HepG2 (cell line): ENCODE results near the gene MIEF1. TPM values are rescaled to one million over a fixed set of nuclear protein-coding genes. Genes with fewer than 3 reads are reported as not detected.
A peak's percentile ranks its signal among the peaks of the same experiment; 100 is the strongest.

Experiments
- ATAC-seq: fragments of 200-7000 bp; cut with Tn5 transposase; 3 replicates; pipeline ENCODE4 v1.9.1; 2020; ENCODE audit warnings: mild to moderate bottlenecking, moderate library complexity
- BruUV-seq: library from RNA; stranded (reverse); fragments of 400-500 nt; replicated peaks from 2 replicates; lab custom pipeline; 2021; lab: Mats Ljungman, UMichigan
- CTCF ChIA-PET: fragments of 300-600 bp; formaldehyde crosslinking; extraction: SDS; loops from one replicate; lab custom pipeline; 2021; ENCODE audit warnings: low total read pairs, inconsistent platforms, low intra/inter-chr PET ratio; lab: Yijun Ruan, JAX
- POLR2A ChIA-PET: fragments of 350-600 bp; sonication (Branson Sonifier 250); formaldehyde crosslinking; loops from one replicate; lab custom pipeline; 2020; ENCODE audit warnings: antibody characterized with exemption, inconsistent platforms; lab: Yijun Ruan, JAX
- DNase-seq: peaks from one replicate; pipeline ENCODE4 v3.0.0-alpha.2; 2015; ENCODE audit warnings: low spot score
- FAIRE-seq: peaks from 3 replicates; lab custom pipeline; 2011; peaks lifted over from hg19 to GRCh38; lab: Jason Lieb, UNC
- H2AFZ ChIP-seq: one replicate; pipeline ENCODE4 v1.6.1; 2011; ENCODE audit warnings: low read length, inconsistent platforms
- H3K27ac ChIP-seq: fragments of 300-600 bp; 3 replicates; pipeline ENCODE4 v1.8.0; 2011; ENCODE audit warnings: mixed run types, mild to moderate bottlenecking, mixed read lengths, low read length, inconsistent platforms; ENCODE audit not compliant: insufficient read depth; ENCODE audit errors: extremely low read length
- H3K27me3 ChIP-seq, 2 experiments: fragments of 200-600 bp in 1 of 2; 2 replicates in 1 of 2; 3 replicates in 1 of 2; pipeline versions ENCODE4 v1.6.0 to v1.8.0; 2011; ENCODE audit warnings: low read length in 2 of 2, mild to moderate bottlenecking in 2 of 2, moderate library complexity in 2 of 2, inconsistent platforms in 1 of 2; ENCODE audit not compliant: insufficient read depth in 2 of 2, control insufficient read depth in 1 of 2
- H3K36me3 ChIP-seq, 2 experiments: fragments of 200-600 bp in 1 of 2; replicated peaks in 1 of 2; 2 replicates in 1 of 2; 3 replicates in 1 of 2; pipeline versions ENCODE4 v1.5.1 to v1.8.0; 2011; ENCODE audit warnings: low read length in 2 of 2, inconsistent platforms in 1 of 2; ENCODE audit not compliant: insufficient read depth in 2 of 2, control insufficient read depth in 1 of 2
- H3K4me1 ChIP-seq: 2 replicates; pipeline ENCODE4 v1.5.1; 2012; ENCODE audit warnings: low read length, inconsistent platforms; ENCODE audit not compliant: insufficient read depth
- H3K4me2 ChIP-seq: 2 replicates; pipeline ENCODE4 v1.6.0; 2011; ENCODE audit warnings: low read depth, low read length, inconsistent platforms
- H3K4me3 ChIP-seq, 3 experiments: fragments of 200-600 bp in 1 of 3; sonication (generic), shearing (Covaris generic) in 1 of 3; replicated peaks in 1 of 3; 2 replicates each; pipeline ENCODE4 v1.5.1; 2011 to 2016; ENCODE audit warnings: low read length in 3 of 3, inconsistent platforms in 2 of 3, low read depth in 2 of 3, mild to moderate bottlenecking in 2 of 3, control low read depth in 1 of 3, mixed read lengths in 1 of 3; ENCODE audit not compliant: insufficient read depth in 1 of 3
- H3K79me2 ChIP-seq: one replicate; pipeline ENCODE4 v1.6.1; 2011; ENCODE audit warnings: low read length, inconsistent platforms; ENCODE audit not compliant: insufficient read depth
- H3K9ac ChIP-seq: 2 replicates; pipeline ENCODE4 v1.6.0; 2011; ENCODE audit warnings: mild to moderate bottlenecking, low read depth, low read length, inconsistent platforms; ENCODE audit not compliant: insufficient read depth
- H3K9me3 ChIP-seq: 2 replicates; pipeline ENCODE4 v1.5.1; 2012; ENCODE audit warnings: mild to moderate bottlenecking, low read length
- H4K20me1 ChIP-seq: 2 replicates; pipeline ENCODE4 v1.6.0; 2011; ENCODE audit warnings: inconsistent platforms, mild to moderate bottlenecking, low read length, moderate library complexity; ENCODE audit not compliant: insufficient read depth
- CTCF ChIP-seq: sonication (generic); formaldehyde crosslinking; IDR thresholded peaks from 2 replicates; pipeline ENCODE4 v1.5.0; 2020; ENCODE audit warnings: mild to moderate bottlenecking, missing genetic modification reagents, moderate library complexity
- PCBP1 ChIP-seq: fragments of 200-400 bp; formaldehyde crosslinking; IDR thresholded peaks from 2 replicates; pipeline ENCODE4 v1.6.1; 2017; ENCODE audit warnings: mild to moderate bottlenecking, low read depth, low read length, borderline replicate concordance
- STAG1 ChIP-seq: sonication (generic); formaldehyde crosslinking; IDR thresholded peaks from 2 replicates; pipeline ENCODE4 v1.4.0; 2020; ENCODE audit warnings: missing genetic modification reagents
- ZNF3 ChIP-seq: IDR thresholded peaks from 2 replicates; pipeline ENCODE4 v1.7.0; 2017; ENCODE audit warnings: inconsistent platforms
- ZNF460 ChIP-seq: sonication (generic); formaldehyde crosslinking; IDR thresholded peaks from 2 replicates; pipeline ENCODE4 v1.5.1; 2020; ENCODE audit warnings: missing genetic modification reagents, mild to moderate bottlenecking, borderline replicate concordance
- ZNF501 ChIP-seq: sonication (generic); formaldehyde crosslinking; IDR thresholded peaks from 2 replicates; pipeline ENCODE4 v1.5.1; 2020; ENCODE audit warnings: mild to moderate bottlenecking, moderate library complexity, missing genetic modification reagents
- ZNF646 ChIP-seq: sonication (generic); formaldehyde crosslinking; IDR thresholded peaks from 2 replicates; pipeline ENCODE4 v1.9.0; 2021; ENCODE audit warnings: mild to moderate bottlenecking, missing genetic modification reagents
- WGBS: methylation state at CpG from one replicate; pipeline ENCODE4 v1.1.6; 2017; ENCODE audit warnings: low lambda C conversion rate; 5-methylcytosine and 5-hydroxymethylcytosine counted together
- in situ Hi-C: cut with HindIII; loops from 2 replicates; pipeline ENCODE4 v1.10.0; 2017; ENCODE audit warnings: low pct_unique_long_range_greater_than_20kb; ENCODE audit not compliant: extremely low pct_ligation_motif_present
- intact Hi-C: fragments of 100-400 bp; cut with micrococcal nuclease; formaldehyde crosslinking; loops from one replicate; pipeline ENCODE4 v1.10.0; 2022; ENCODE audit not compliant: unreplicated experiment
- polyA plus RNA-seq, 8 experiments: library from polyadenylated mRNA; depleted of rRNA in 3 of 8; stranded (reverse) in 7 of 8; unstranded in 1 of 8; fragments of >200 nt; fragmentation: Illumina TruSeq in 4 of 8; extraction: Trizol in 4 of 8; gene quantifications; 2 replicates each; pipeline versions ENCODE4 v1.2.1 to v1.2.3, GENCODE V29; 2011 to 2016; ENCODE audit warnings: low read depth in 4 of 8, missing spikeins in 1 of 8, mixed read lengths in 1 of 8; ENCODE audit not compliant: insufficient read depth in 1 of 8
- total RNA-seq, 5 experiments: library from RNA; depleted of rRNA; stranded (reverse); fragments of >200 nt; fragmentation: Illumina TruSeq; extraction: Trizol; gene quantifications; 2 replicates each; pipeline ENCODE4 v1.2.3, GENCODE V29; 2016; ENCODE audit warnings: low read depth in 1 of 5

Gene MIEF1
- total and polyA plus RNA-seq, 2 of the 13 experiments (the other 11 are each of a cell fraction or from before 2014, with no cell fraction given) = 21.7 to 34.8 TPM

- Histone ChIP-seq H3K9ac (no peak overlapping the region), H3K4me1 (no peaks in the 10 kb centered on the region), H3K9me3 (no peaks in the 10 kb centered on the region), H3K27ac (no peak overlapping the region), H3K27me3 (peaks cover 9 to 37% of the 10 kb centered on the region in 2 experiments; a peak in 4 of 5 replicates), H3K4me3 (no peak overlapping the region), H3K79me2 (no peaks in the 10 kb centered on the region), H4K20me1 (no peaks in the 10 kb centered on the region), H2AFZ (no peak overlapping the region), H3K36me3 (no peaks in the 10 kb centered on the region), H3K4me2 (no peak overlapping the region)
- ChIA-PET POLR2A (no interaction called here), CTCF (interaction anchor here (0.6 kb wide), 1 partner anchor 477 kb away, joined by 3 read pairs; no protein-coding TSS in a partner anchor)
- intact Hi-C loops (no loop called here), in situ Hi-C loops (no loop called here)
- no peak for FAIRE-seq
- WGBS = 45% methylated on average over 10 of the region's 11 CpGs
- BruUV-seq = no TSS peak
- ATAC-seq = peak; percentile 55; the same call in 2 of the 3 replicates
- TF ChIP-seq PCBP1 (0 out of 2 replicates have a peak, but pooled peaks have one; percentile 66), ZNF460 (no peak), ZNF501 (CRISPR knock-in tag) (no peak), ZNF646 (no peak), CTCF (CRISPR knock-in tag) (peak; percentile 65), STAG1 (CRISPR knock-in tag) (peak; percentile 18), ZNF3 (CRISPR knock-in tag) (no peak)
- no peak for DNase-seq
These were observed 57.5 kb downstream of the MIEF1 start for GRCh38 chr22:39559456-39560105.
